Neural cell (in vitro differentiated cells): Measurements from ENCODE around the gene CFTR.

ENCODE experiments used
- CTCF ChIP-seq: fragments of 450-650 bp; IDR thresholded peaks from 2 replicates; pipeline ENCODE4 v1.5.1; 2014; ENCODE audit warnings: antibody characterized with exemption, mild to moderate bottlenecking, moderate library complexity; ENCODE audit not compliant: poor library complexity, severe bottlenecking
- EP300 ChIP-seq: fragments of 450-650 bp; conservative IDR thresholded peaks from 2 replicates; pipeline ENCODE4 v1.6.1; 2014; ENCODE audit warnings: antibody characterized with exemption, mild to moderate bottlenecking, moderate library complexity; ENCODE audit not compliant: poor library complexity, severe bottlenecking
- EZH2 ChIP-seq: fragments of 200-600, 300-800 bp; shearing (Covaris generic), sonication (generic); IDR thresholded peaks from 2 replicates; pipeline ENCODE4 v1.6.1; 2014; ENCODE audit warnings: antibody characterized with exemption, low read length, borderline replicate concordance, mild to moderate bottlenecking; ENCODE audit not compliant: insufficient read depth, poor library complexity, severe bottlenecking
- POLR2AphosphoS5 ChIP-seq: IDR thresholded peaks from 2 replicates; pipeline ENCODE4 v1.6.1; 2012
- RAD21 ChIP-seq: fragments of 450-650 bp; conservative IDR thresholded peaks from 2 replicates; pipeline ENCODE4 v1.6.1; 2014; ENCODE audit warnings: antibody characterized with exemption, mild to moderate bottlenecking, moderate library complexity
- REST ChIP-seq: IDR thresholded peaks from 2 replicates; pipeline ENCODE4 v1.6.1; 2012; ENCODE audit warnings: borderline replicate concordance
- SMC3 ChIP-seq: fragments of 450-650 bp; conservative IDR thresholded peaks from 2 replicates; pipeline ENCODE4 v1.6.1; 2014; ENCODE audit warnings: antibody characterized with exemption, mild to moderate bottlenecking, moderate library complexity; ENCODE audit not compliant: poor library complexity
- TAF1 ChIP-seq: IDR thresholded peaks from 2 replicates; pipeline ENCODE4 v1.6.1; 2012; ENCODE audit warnings: low read depth

- TF ChIP-seq CTCF (no peak), EP300 (no peak), EZH2 (no peak), RAD21 (no peak), POLR2AphosphoS5 (no peak), SMC3 (no peak), TAF1 (no peak), REST (no peak)
Observed at GRCh38 chr7:117480055-117480362, 184 bp downstream of the CFTR start.
